WERI-Rb-1 (cell line): Measurements from ENCODE around the gene MMP11.

Experiments
- DNase-seq: peaks from one replicate; pipeline ENCODE4 v3.0.0-alpha.2; 2020
- H3K27ac ChIP-seq: fragments of 250-450 bp; sonication (Bioruptor Pico); 2 replicates; pipeline ENCODE4 v1.5.1; 2020; ENCODE audit warnings: mild to moderate bottlenecking, moderate library complexity
- H3K27me3 ChIP-seq: fragments of 250-450 bp; sonication (Bioruptor Pico); 2 replicates; pipeline ENCODE4 v1.5.1; 2021; ENCODE audit warnings: mild to moderate bottlenecking, low read depth, moderate library complexity; ENCODE audit not compliant: insufficient read depth, severe bottlenecking
- H3K36me3 ChIP-seq: fragments of 250-450 bp; sonication (Bioruptor Pico); 2 replicates; pipeline ENCODE4 v1.5.1; 2020; ENCODE audit warnings: mild to moderate bottlenecking, moderate library complexity
- H3K4me3 ChIP-seq: 2 replicates; pipeline ENCODE4 v1.5.1; 2011; ENCODE audit warnings: low read depth, mild to moderate bottlenecking, control low read depth, low read length
- H3K9me3 ChIP-seq: fragments of 250-450 bp; sonication (Bioruptor Pico); 2 replicates; pipeline ENCODE4 v1.5.1; 2021; ENCODE audit warnings: mild to moderate bottlenecking, moderate library complexity; ENCODE audit not compliant: severe bottlenecking
- TF ChIP-seq, protein P1 (sequence below): IDR thresholded peaks from 2 replicates; pipeline ENCODE4 v1.5.1; 2011; ENCODE audit warnings: low read depth, mild to moderate bottlenecking, control low read depth, inconsistent platforms, low read length

MMP11 gene

GRCh38 chr22:23829845-23830372 is 57.3 kb downstream of the MMP11 start:
- H3K27ac ChIP-seq = no peak overlapping the region
- H3K36me3 ChIP-seq = peaks cover 93% of the 10 kb centered on the region
- H3K27me3 ChIP-seq = no peaks in the 10 kb centered on the region
- DNase-seq = no peak
- TF ChIP-seq, protein P1, sequence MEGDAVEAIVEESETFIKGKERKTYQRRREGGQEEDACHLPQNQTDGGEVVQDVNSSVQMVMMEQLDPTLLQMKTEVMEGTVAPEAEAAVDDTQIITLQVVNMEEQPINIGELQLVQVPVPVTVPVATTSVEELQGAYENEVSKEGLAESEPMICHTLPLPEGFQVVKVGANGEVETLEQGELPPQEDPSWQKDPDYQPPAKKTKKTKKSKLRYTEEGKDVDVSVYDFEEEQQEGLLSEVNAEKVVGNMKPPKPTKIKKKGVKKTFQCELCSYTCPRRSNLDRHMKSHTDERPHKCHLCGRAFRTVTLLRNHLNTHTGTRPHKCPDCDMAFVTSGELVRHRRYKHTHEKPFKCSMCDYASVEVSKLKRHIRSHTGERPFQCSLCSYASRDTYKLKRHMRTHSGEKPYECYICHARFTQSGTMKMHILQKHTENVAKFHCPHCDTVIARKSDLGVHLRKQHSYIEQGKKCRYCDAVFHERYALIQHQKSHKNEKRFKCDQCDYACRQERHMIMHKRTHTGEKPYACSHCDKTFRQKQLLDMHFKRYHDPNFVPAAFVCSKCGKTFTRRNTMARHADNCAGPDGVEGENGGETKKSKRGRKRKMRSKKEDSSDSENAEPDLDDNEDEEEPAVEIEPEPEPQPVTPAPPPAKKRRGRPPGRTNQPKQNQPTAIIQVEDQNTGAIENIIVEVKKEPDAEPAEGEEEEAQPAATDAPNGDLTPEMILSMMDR = no peak
- no peak overlapping the region for H3K4me3 ChIP-seq
- no peaks in the 10 kb centered on the region for H3K9me3 ChIP-seq

GRCh38 chr22:23831261-23831660 is 58.6 kb downstream of the MMP11 start:
- Histone ChIP-seq H3K27ac (no peak overlapping the region), H3K27me3 (no peaks in the 10 kb centered on the region), H3K4me3 (no peak overlapping the region), H3K36me3 (peaks cover 94% of the 10 kb centered on the region), H3K9me3 (no peaks in the 10 kb centered on the region)
- TF ChIP-seq, protein P1 = no peak
- no peak for DNase-seq

DNA sequence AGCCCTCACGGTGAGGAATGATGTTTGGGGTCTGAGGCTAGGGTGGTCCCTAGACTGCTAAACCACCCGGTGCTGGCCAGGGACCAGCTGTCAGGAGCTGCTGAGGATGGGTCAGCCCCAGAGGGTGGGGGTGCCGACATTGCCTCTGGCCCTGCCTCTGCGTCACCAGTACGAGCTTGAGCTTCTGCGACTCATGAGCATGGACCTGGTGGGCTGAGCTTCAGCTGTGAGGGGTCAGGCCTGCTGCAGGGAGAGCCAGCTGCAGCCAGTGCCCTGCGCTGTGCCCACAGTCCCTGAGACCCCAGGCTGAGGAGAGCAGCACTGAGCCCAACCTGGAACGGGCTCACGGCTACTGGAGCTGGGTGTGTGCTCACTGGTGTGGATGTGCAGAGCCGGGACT is 59.1 kb downstream of the MMP11 start:
- TF ChIP-seq, protein P1 = no peak
- Histone ChIP-seq H3K4me3 (no peak overlapping the region), H3K9me3 (no peaks in the 10 kb centered on the region), H3K27ac (no peak overlapping the region), H3K36me3 (peaks cover 92% of the 10 kb centered on the region), H3K27me3 (no peaks in the 10 kb centered on the region)
- DNase-seq = no peak

GRCh38 chr22:23832226-23833016 is 59.8 kb downstream of the MMP11 start:
- Histone ChIP-seq H3K27ac (no peak overlapping the region), H3K9me3 (no peaks in the 10 kb centered on the region), H3K4me3 (no peak overlapping the region), H3K36me3 (peaks cover 91% of the 10 kb centered on the region), H3K27me3 (no peaks in the 10 kb centered on the region)
- TF ChIP-seq, protein P1 = no peak
- DNase-seq = no peak

DNA sequence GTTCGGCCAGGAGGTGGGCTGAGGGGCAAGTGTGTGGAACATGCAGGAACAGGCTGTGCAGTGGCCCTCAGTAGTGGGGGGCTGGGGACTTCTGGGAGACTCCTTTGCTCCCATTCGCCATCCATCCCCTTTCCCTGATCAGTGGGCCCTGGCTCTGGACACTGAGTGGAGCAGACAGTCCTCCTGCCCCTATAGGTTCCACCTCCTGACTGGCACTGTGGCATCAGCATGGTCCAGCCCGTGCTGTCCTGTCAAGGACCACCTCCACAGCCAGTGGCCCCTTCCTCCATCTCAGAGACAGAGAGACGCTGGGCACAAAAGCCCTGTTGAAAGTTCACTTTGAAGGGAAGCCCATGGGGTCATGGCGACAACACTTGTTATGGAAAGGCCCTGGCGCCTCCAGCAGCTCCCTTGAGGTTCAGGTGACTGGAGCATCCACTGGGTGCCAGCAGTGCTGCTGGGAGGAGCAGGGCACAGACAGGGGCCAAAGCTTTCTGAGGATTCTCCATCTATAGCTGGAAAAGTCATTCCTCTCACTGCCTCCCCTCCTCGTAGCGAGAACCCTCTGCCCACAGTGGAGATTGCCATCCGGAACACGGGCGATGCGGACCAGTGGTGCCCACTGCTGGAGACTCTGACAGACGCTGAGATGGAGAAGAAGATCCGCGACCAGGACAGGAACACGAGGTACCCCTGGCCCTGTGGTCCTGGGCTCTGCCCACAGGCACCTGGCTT is 60.5 kb downstream of the MMP11 start:
- no peak overlapping the region for H3K27ac ChIP-seq
- no peaks in the 10 kb centered on the region for H3K9me3 ChIP-seq
- DNase-seq = no peak
- H3K36me3 ChIP-seq = peaks cover 89% of the 10 kb centered on the region
- H3K4me3 ChIP-seq = no peak overlapping the region
- H3K27me3 ChIP-seq = no peaks in the 10 kb centered on the region
- TF ChIP-seq, protein P1 = 0 out of 2 replicates have a peak, but pooled peaks have one; percentile 1
